NOMO-1 (cell line): ENCODE measurements around the gene REG1B.
"Not testable (repeated sequence)": the region's sequence is repeated elsewhere in the genome, so short reads cannot be mapped to it uniquely, and the experiment has no call there.

Source experiments
- DNase-seq, 2 experiments: peaks; one replicate each; lab custom pipeline; 2025; ENCODE audit not compliant: unreplicated experiment in 2 of 2; lab: John Stamatoyannopoulos, UW

Gene REG1B

GRCh38 chr2:79085382-79085781, 2.4 kb downstream of the REG1B start:
- DNase-seq, result no peak

- no peak for DNase-seq
Measured at GRCh38 chr2:79084495-79085135, 3.2 kb downstream of the REG1B start.

- DNase-seq, result no peak
Measured at GRCh38 chr2:79083597-79084251, 4.1 kb downstream of the REG1B start.

- no peak for DNase-seq
Measured at GRCh38 chr2:79082987-79083386, 4.8 kb downstream of the REG1B start.

- no peak for DNase-seq
Measured at GRCh38 chr2:79071078-79071477, 16.7 kb downstream of the REG1B start.

- DNase-seq, result no peak
Measured at GRCh38 chr2:79065201-79065600, 22.6 kb downstream of the REG1B start.

GRCh38 chr2:79054769-79055168, 33.0 kb downstream of the REG1B start:
- DNase-seq, result not testable (repeated sequence)

GRCh38 chr2:79053486-79053885, 34.3 kb downstream of the REG1B start:
- not testable (repeated sequence) for DNase-seq

- no peak for DNase-seq
Measured at GRCh38 chr2:79041032-79041448, 46.8 kb downstream of the REG1B start.

- DNase-seq, result no peak
Measured at GRCh38 chr2:79039944-79040343, 47.8 kb downstream of the REG1B start.
